Activated CD4-positive, alpha-beta T cell treated with anti-CD3 and anti-CD28 coated beads, Interleukin-2, Interleukin-6, amounts not matched to agents 100 ng/mL and 50 ng/mL, durations not matched to agents 16 hours and 8 hours (primary cell): ENCODE measurements around the gene FADS3.

ENCODE experiments used
- DNase-seq: peaks from one replicate; pipeline ENCODE4 v3.0.0-alpha.2; 2020

The FADS3 gene

GRCh38 chr11:61891331-61892084 is at the start of gene FADS3:
TSS of gene FADS3 (minus strand) at chr11:61891545. CDS start at chr11:61891381, 164 bp downstream.
- peak; percentile 47 for DNase-seq

GRCh38 chr11:61940466-61940865 is 49.1 kb upstream of the FADS3 start:
- no peak for DNase-seq

GRCh38 chr11:61935861-61936260 is 44.5 kb upstream of the FADS3 start:
- no peak for DNase-seq

GRCh38 chr11:61930933-61931332 is 39.6 kb upstream of the FADS3 start:
- no peak for DNase-seq

- no peak for DNase-seq
These were observed 37.3 kb upstream of the FADS3 start for GRCh38 chr11:61928606-61929005.

- no peak for DNase-seq
These were observed 36.2 kb upstream of the FADS3 start for GRCh38 chr11:61927501-61927900.

- DNase-seq = no peak
These were observed 34.9 kb upstream of the FADS3 start for GRCh38 chr11:61926235-61926634.

GRCh38 chr11:61925736-61926135 is 34.4 kb upstream of the FADS3 start:
- no peak for DNase-seq

- DNase-seq = no peak
These were observed 32.7 kb upstream of the FADS3 start for GRCh38 chr11:61924064-61924455.

GRCh38 chr11:61923166-61924063 is 32.1 kb upstream of the FADS3 start:
- no peak for DNase-seq

GRCh38 chr11:61922539-61922938 is 31.2 kb upstream of the FADS3 start:
- DNase-seq = no peak

GRCh38 chr11:61921446-61921845 is 30.1 kb upstream of the FADS3 start:
- no peak for DNase-seq

- DNase-seq = no peak
These were observed 28.6 kb upstream of the FADS3 start for GRCh38 chr11:61919705-61920631.

GRCh38 chr11:61918938-61919704 is 27.8 kb upstream of the FADS3 start:
- DNase-seq = no peak

GRCh38 chr11:61918251-61918937 is 27.0 kb upstream of the FADS3 start:
- no peak for DNase-seq

GRCh38 chr11:61917334-61918109 is 26.2 kb upstream of the FADS3 start, which contains the start of gene RAB3IL1:
TSS of gene RAB3IL1 (minus strand) at chr11:61917566. CDS start at chr11:61917367, 199 bp downstream.
- no peak for DNase-seq

GRCh38 chr11:61916737-61917333 is 25.5 kb upstream of the FADS3 start:
- DNase-seq = no peak

- DNase-seq = no peak
These were observed 23.3 kb upstream of the FADS3 start for GRCh38 chr11:61914471-61915171.

GRCh38 chr11:61913699-61914395 is 22.5 kb upstream of the FADS3 start:
- DNase-seq = no peak
